ENCODE results near the gene BPIFA1. TPM values are rescaled to one million over a fixed set of nuclear protein-coding genes. Genes with fewer than 3 reads are reported as not detected.

Gene BPIFA1
- total RNA-seq, 1 donor from 2014 or later: 28.4 TPM

GRCh38 chr20:33257237-33257636 lies 21.4 kb downstream of the BPIFA1 start:
- no peak for DNase-seq
- intact Hi-C loops (cut with DNase I): no loop called here
- Histone ChIP-seq H3K27ac (no peak overlapping the region), H3K36me3 (no peaks in the 10 kb centered on the region), H3K4me3 (no peak overlapping the region), H3K4me1 (no peaks in the 10 kb centered on the region), H3K27me3 (ENCODE audit: low read depth) (no peaks in the 10 kb centered on the region), H3K9me3 (no peaks in the 10 kb centered on the region)
- no peak for ATAC-seq
- TF ChIP-seq CTCF (IDR thresholded peaks at IDR 0.05): no peak

GRCh38 chr20:33259371-33259770 lies 23.6 kb downstream of the BPIFA1 start:
- H3K27me3 ChIP-seq (ENCODE audit: low read depth): no peaks in the 10 kb centered on the region
- no peaks in the 10 kb centered on the region for H3K9me3 ChIP-seq
- H3K4me3 ChIP-seq: no peak overlapping the region
- no peak for TF ChIP-seq CTCF (IDR thresholded peaks at IDR 0.05)
- no peak for ATAC-seq
- no peak for DNase-seq
- H3K36me3 ChIP-seq: no peaks in the 10 kb centered on the region
- H3K4me1 ChIP-seq: no peaks in the 10 kb centered on the region
- intact Hi-C loops (cut with DNase I): no loop called here
- no peak overlapping the region for H3K27ac ChIP-seq

DNA sequence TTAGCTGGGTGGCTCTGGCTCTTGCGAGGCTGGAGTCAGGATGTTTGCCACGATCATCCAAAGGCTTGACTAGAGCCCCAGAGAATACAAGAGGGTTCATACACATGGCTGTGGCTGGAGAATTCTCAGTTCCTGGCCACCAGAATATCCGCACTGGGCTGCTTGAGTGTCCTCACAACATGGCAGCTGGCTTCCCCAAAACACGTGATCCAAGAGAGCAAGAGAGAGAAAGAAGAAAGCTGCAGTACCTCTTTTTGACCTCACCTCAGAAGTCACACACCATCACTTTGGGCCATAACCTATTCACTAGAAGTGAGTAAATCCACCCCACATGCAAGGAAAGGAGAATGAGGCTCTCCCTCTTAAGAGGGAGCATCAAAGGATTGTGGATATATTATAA lies 25.7 kb downstream of the BPIFA1 start:
- Histone ChIP-seq H3K4me3 (no peak overlapping the region), H3K9me3 (no peaks in the 10 kb centered on the region), H3K27ac (no peak overlapping the region), H3K4me1 (no peaks in the 10 kb centered on the region), H3K36me3 (no peaks in the 10 kb centered on the region), H3K27me3 (ENCODE audit: low read depth) (no peaks in the 10 kb centered on the region)
- no peak for TF ChIP-seq CTCF (IDR thresholded peaks at IDR 0.05)
- DNase-seq: no peak
- no peak for ATAC-seq
- intact Hi-C loops (cut with DNase I): no loop called here

- ATAC-seq (peak; percentile 81 to 83), DNase-seq (no peak)
Measured at GRCh38 chr20:33262658-33263065, 26.9 kb downstream of the BPIFA1 start.

GRCh38 chr20:33263784-33264183 lies 28.0 kb downstream of the BPIFA1 start:
- Histone ChIP-seq H3K4me3 (no peak overlapping the region), H3K36me3 (no peaks in the 10 kb centered on the region), H3K9me3 (no peaks in the 10 kb centered on the region), H3K27me3 (ENCODE audit: low read depth) (peaks cover 7% of the 10 kb centered on the region), H3K27ac (no peak overlapping the region), H3K4me1 (no peaks in the 10 kb centered on the region)
- no peak for DNase-seq
- intact Hi-C loops (cut with DNase I): no loop called here
- ATAC-seq: no peak
- no peak for TF ChIP-seq CTCF (IDR thresholded peaks at IDR 0.05)

More at GRCh38 chr20:33262658-33263065, 26.9 kb downstream of the BPIFA1 start:
- no peak overlapping the region for H3K27ac ChIP-seq
- no peaks in the 10 kb centered on the region for H3K9me3 ChIP-seq
- H3K4me3 ChIP-seq: no peak overlapping the region
- H3K27me3 ChIP-seq (ENCODE audit: low read depth): no peaks in the 10 kb centered on the region
- H3K36me3 ChIP-seq: no peaks in the 10 kb centered on the region
- intact Hi-C loops (cut with DNase I): no loop called here
- peak; percentile 47 for TF ChIP-seq CTCF (IDR thresholded peaks at IDR 0.05)
- H3K4me1 ChIP-seq: no peaks in the 10 kb centered on the region

GRCh38 chr20:33267701-33268100 lies 31.9 kb downstream of the BPIFA1 start:
- Histone ChIP-seq H3K4me3 (no peak overlapping the region), H3K27me3 (ENCODE audit: low read depth) (peaks cover 7% of the 10 kb centered on the region), H3K27ac (no peak overlapping the region), H3K36me3 (no peaks in the 10 kb centered on the region), H3K9me3 (no peaks in the 10 kb centered on the region), H3K4me1 (no peaks in the 10 kb centered on the region)
- no peak for TF ChIP-seq CTCF (IDR thresholded peaks at IDR 0.05)
- DNase-seq: no peak
- intact Hi-C loops (cut with DNase I): no loop called here
- peak in 1 of 2 donors; percentile 42 for ATAC-seq
